NT2/D1 (cell line): ENCODE measurements around the gene FZD4.

Experiments used
- SUZ12 ChIP-seq: IDR thresholded peaks from 2 replicates; pipeline ENCODE4 v1.6.1; 2011; ENCODE audit not compliant: insufficient read length, insufficient read depth; ENCODE audit errors: extremely low read depth
- YY1 ChIP-seq: IDR thresholded peaks from 2 replicates; pipeline ENCODE4 v1.6.1; 2011; ENCODE audit not compliant: insufficient read length, insufficient read depth
- ZNF274 ChIP-seq: IDR thresholded peaks from 2 replicates; pipeline ENCODE4 v1.6.1; 2011; ENCODE audit warnings: mild to moderate bottlenecking, low read depth, low read length

GRCh38 chr11:86917589-86917988 lies 37.6 kb downstream of the FZD4 start:
- TF ChIP-seq SUZ12 (no peak), YY1 (no peak), ZNF274 (no peak)
